Loucy (cell line): ENCODE results near the gene SLC4A3.

Experiments used
- CTCF ChIP-seq: fragments of 200-600 bp; sonication (generic); conservative IDR thresholded peaks from 2 replicates; pipeline ENCODE4 v1.5.1; 2014; ENCODE audit warnings: mild to moderate bottlenecking, antibody characterized with exemption, low read length
- EZH2phosphoT487 ChIP-seq: fragments of 200-600 bp; IDR thresholded peaks from 2 replicates; pipeline ENCODE4 v1.6.1; 2018; ENCODE audit warnings: antibody characterized with exemption, mild to moderate bottlenecking, moderate library complexity, borderline replicate concordance

- TF ChIP-seq CTCF (no peak), EZH2phosphoT487 (no peak)
Observed at GRCh38 chr2:219628986-219629901, 1.8 kb downstream of the SLC4A3 start.
